Stimulated activated CD8-positive, alpha-beta memory T cell treated with anti-CD3 and anti-CD28 coated beads, Interleukin-12 subunit alpha, Interleukin-12 subunit beta, amount 100 ng/mL, for 1 hour (primary cell): Measurements from ENCODE around the gene MYO7A.

Experiments used
- DNase-seq: peaks from one replicate; pipeline ENCODE4 v3.0.0-alpha.2; 2020; ENCODE audit warnings: low read depth

MYO7A gene

DNA sequence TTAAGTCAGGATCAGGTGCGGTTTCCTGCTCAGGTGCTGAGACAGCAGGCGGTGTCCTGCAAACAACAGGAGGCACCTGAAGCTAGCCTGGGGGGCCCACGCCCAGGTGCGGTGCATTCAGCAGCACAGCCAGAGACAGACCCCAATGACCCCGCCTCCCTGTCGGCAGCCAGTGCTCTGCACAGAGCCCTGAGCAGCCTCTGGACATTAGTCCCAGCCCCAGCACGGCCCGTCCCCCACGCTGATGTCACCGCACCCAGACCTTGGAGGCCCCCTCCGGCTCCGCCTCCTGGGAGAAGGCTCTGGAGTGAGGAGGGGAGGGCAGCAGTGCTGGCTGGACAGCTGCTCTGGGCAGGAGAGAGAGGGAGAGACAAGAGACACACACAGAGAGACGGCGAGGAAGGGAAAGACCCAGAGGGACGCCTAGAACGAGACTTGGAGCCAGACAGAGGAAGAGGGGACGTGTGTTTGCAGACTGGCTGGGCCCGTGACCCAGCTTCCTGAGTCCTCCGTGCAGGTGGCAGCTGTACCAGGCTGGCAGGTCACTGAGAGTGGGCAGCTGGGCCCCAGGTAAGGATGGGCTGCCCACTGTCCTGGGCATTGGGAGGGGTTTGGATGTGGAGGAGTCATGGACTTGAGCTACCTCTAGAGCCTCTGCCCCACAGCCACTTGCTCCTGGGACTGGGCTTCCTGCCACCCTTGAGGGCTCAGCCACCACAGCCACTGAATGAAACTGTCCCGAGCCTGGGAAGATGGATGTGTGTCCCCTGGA lies at the start of gene MYO7A:
MYO7A (plus strand) TSS at position 327 of the 772 bp plus-strand sequence. CDS start 2,389 bp downstream, outside the sequence.
- DNase-seq = no peak

DNA sequence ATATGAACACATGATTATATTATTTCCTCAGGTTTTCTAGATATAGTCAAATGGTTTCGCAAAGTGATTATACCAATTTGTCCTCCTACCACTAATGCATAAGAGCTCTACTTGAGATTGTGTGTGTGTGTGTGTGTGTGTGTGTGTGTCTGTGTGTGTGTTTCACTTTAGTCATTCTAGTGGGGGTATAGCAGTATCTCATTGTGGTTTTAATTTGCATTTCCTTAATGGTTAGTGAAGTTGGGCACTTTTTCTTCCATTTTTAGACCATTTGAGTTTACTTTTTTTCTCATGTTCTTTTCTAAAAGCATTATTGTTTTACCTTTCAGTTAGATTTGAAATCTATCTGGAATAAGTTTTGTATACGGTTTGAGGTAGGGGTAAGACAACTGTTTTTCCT lies 48.4 kb upstream of the MYO7A start:
- DNase-seq = no peak

DNA sequence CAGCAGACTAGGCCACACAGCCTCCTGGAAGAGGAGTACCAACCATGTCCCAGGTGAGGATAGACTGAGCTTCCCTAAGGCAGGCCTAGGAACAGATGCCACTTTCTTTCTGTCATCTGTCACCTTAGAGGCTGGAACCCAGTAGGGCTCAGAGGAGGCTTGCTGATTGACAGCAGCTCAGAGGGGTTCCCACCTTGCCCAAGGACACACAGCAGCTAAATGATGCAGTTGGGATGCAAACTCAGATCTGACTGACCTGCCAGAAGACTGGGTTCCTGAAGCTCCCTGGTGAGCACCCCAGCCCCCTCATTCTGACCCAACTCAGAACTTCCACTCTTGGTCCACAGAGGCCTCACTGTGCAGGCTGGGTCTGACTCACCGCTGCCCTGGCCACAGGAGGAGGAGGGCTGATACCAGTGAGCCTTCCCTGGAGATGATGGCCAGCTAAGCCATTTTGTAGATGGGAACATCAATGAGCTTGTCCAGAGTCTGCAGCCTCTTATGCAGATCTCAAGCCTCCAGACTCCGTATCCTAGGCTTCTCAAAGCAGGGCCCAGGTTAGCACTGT lies 47.3 kb upstream of the MYO7A start:
- no peak for DNase-seq

DNA sequence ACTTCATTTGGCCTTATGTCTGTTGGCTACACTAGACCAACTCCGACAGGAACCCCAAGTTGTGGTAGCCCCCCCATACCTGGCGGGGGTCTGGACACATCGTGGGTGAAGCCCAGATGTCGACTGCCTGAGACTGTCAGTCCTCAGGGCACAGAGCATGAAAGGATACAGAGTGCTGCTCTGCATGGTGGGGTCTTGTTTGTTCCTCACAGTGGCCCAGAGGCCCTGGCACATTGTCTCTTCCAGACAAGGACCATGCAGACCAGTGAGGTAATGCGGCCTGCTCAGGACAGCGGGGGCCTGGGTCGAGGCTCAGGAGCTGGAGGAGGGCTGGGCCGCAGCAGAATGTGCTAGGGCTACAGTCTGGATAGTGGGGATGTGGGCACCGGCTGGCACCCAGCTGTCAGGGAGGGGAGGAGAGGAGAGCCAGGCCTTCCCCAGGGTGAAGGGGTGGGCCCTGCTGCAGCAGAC lies 46.6 kb upstream of the MYO7A start:
- no peak for DNase-seq

DNA sequence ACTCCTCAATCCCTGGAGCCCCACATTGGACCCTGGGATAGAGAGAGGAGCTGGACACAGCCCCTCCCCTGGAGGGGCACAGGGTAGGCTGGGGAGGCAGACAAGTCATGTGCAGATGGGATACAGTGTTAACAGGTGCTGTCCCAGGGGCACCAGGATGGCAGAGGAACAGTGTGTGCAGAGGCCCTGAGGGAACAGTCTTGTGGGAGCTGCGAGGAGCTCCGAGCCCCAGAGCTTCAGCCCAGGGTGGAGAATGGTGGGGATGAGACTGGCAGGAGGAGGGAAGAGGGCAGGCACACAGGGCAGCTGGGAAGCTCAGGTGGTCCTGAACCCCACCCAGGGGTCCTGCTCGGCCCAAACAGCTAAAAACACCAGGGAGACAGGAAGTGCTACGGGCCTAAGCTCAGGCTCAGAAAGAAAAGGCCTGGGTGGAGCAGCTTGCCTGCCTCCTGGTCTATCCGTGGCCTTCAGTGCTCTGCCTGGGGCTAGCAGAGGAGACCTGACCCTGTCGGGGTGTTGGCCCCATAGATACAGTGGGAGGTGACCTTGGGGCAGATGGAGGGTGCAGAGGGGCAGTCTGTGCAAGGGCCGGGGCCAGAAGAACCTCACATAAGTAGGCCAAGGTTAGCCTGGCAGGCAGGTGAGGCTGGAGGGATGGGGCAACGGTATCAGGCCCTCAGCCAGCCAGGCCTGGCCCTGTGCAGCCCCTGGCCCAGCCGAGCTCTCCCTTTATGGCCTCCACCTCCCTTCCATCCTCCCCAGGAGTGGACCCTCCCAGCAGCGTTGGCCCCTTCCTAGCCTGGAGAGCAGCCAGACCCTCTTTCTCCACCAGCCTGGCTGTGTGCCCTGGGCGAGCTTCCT lies 45.8 kb upstream of the MYO7A start:
- no peak for DNase-seq

DNA sequence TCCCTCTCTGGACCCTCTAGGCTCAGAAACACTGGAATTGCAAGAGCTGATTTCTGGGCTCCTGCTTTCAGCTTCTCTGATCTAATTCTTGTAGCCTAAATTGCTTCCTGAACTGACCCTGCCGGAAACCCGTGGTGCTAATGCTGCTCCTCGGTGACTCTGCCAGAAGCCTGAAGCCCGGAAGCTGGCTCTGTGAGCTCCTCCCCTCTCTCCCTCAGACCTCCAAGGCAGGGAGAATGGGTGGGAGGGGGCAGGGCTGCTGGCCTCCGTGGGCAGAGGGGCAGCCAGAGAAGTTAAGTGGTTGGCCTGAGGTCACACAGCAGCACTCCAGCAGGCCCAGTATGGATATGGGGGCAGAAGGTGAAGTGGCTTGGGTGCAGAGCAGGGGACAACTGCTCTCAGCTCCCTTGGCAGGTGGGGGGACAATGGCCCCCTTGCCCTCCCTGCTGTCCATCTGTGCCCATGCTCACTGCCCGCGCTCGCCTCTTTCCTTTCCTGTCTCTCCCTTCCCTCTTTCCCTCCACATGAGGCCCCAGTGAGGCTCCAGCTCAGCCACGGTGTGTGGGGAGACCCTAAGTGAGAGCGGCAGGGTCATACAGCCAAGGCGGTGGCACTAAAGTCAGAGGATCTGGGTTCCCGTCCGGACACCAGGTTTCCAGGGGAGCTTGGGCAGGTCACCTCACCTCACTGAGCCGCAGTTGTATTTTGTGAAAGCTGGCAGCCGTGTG lies 45.0 kb upstream of the MYO7A start:
- DNase-seq = no peak

DNA sequence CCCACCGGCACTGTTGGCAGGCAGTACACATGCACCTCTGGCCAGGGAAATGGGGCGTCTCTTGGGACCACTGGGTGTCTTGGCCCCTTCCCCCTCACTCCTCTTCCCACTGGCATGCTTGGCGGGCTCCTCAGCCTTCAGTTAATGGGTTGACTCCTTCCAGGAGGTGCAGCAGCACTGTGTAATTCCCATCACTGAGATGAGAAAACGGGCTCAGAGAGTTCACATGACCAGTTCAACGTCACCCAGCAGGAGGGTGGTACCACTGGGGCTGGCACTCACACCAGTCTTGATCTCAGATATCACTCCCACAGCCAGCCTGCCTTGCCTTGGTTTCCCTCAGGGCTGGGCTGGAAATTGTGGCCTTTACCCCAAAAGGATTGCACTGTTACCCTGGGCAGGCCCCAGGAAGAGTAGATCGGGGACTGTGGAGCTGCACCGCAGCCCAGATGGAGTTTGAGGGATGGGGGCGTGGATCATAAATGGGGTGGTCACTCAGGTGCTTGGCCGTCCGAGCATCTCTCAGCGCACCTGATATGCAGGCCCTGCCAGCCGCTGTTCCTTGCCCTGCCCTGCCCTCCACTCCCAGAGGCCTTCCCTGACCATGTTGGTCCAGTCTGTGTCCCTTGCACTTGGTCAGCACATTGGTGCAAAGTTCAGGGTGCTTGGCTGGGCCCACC lies 44.3 kb upstream of the MYO7A start:
- DNase-seq = no peak

DNA sequence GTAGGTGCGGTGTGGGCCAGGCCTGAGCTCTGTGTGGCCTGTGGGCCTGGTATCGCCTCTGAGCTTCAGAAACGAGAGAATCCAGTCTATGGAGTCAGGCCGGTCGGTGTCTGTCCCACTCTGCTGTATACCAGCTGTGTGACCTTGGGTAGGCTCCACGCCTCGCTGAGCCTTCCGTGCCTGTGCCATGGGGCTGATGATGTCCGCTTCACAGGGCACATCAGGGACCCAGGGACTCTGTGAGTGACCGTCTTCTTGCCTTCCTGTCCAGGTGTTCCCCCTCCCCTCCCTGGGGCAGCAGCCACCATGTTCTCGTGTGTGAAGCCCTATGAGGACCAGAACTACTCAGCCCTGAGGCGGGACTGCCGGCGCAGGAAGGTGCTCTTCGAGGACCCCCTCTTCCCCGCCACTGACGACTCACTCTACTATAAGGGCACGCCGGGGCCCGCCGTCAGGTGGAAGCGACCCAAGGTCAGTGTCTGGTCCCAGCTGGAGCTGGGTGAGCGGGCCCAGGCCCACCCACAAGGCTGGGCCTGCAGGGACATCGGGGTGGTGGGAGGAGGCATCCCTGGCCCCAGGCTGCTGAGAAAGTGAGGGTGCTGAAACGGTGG lies 43.4 kb upstream of the MYO7A start:
- no peak for DNase-seq

DNA sequence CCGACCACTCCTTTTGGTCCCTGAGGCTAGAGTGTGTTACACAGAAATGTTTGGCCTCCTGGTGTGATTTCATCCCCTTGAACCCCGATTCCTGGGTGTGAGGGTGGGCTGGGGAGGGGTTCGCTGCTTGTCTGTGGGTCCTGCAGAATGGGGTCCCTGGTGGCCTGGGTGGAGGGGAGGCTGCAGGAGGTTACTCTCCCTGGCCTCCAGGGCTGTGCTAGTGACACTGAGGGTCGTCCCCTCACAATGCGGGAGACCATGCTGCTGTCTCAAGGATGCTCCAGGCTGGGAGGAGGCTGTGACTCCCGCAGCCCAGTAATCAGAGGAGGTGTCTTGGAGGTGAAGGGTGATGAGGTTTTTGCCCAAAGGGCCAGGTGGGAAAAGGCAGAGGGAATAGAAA lies 42.4 kb upstream of the MYO7A start:
- no peak for DNase-seq

DNA sequence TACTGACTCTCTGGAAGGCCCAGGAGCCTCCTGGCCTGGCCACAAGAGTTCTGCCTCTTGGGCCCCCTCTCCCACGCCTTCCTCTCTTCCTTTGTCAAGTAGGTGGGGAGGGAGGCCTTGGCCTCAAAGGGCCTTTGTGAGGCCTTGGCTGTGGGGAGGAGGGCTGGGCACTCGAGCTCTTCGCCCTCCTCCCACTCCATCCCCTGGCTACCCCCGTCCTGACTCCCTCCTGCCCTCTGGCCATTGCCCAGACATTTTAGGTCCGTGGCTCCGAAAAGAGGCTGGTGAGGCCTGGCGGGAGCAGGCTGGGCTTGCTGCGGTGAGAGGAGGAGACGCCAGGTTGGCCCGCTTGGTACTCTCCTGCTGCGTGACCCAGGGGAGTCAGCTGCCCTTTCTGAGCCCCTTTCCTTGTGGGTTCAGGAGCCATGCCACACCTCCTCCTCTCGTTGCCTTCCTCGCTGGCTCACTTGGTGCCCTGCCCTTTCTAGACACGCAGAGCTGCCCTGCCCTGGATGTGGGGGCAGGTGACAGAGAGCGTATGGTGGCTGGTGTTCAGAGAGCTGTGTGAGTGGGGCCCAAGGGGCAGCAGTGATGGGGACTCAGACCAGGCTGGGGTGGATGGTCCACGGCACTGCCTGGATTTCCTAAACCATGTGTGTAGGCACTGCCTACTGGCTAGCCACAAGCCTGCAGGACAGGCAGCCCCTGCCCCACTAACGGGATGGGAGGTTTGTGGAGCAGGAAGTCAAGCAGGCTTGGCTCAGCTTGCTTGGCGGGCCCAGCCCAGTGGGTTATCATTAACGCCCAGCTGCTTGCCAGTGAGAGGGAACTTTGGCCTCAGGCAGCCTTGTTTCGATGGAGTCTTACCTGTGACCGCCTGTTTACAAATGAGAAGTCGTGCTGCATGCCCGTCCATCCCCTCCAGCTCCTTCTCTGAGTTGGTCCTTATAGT lies 41.2 kb upstream of the MYO7A start:
- no peak for DNase-seq

DNA sequence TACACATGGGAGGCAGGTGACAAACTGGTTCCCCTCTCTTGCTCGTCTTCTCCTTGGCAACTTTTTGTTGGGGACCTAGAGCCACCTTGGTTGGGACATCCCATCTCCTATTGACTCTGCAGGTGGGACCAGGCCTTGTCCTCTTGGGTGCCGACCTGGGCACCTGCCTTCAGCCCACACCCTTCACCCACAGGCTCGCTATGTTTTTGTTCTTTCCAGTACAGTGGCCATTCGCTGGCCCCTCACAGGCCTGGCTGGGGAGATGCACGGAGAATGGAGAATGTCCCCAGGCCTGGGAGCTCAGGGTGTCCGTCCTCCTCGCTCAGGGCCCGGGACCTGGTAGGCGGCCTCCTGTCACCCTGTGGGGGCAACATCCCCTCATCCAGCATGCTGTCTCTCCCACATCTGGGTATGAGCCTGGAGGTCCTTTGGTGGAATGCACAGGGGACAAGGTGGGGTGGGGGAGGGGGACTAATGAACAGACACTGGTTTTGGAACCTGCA lies 40.3 kb upstream of the MYO7A start:
- no peak for DNase-seq

DNA sequence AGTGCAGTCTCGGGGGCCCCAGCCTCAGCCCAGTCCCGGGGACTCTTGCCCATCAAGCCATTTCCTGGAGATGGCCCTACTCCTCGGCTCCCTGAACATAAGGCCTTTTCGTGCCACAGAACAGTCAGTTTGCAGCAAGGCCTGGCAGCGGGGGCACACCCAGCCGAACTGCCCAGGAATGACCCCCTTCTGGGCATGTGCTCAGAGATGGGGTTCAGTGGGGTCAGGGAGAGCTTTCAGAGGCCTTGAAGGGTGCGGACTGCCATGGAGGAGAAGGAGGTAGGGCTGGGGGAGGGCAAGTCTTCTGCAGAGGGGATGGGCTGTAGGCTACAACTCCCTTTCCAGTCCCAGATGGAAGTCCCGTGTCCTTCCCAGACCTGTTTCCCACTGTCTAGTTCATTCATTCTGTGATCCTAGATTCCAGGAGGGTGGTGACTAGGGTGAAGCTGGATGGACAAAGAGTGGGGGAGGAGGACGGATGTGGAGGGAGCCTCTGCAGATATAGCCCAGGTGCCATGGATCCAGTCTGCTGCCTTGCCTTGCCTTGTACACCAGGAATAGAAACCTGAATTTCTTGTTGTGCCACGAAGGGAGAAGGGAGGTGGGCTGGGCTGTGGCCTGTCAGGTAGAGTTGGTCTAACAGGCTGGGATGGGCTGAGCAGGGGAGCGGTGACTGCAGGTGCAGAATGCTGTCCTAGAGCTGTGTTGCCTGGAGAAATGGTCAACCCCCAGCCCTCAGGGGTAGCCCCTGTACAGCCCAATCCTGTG lies 39.6 kb upstream of the MYO7A start:
- DNase-seq = no peak

DNA sequence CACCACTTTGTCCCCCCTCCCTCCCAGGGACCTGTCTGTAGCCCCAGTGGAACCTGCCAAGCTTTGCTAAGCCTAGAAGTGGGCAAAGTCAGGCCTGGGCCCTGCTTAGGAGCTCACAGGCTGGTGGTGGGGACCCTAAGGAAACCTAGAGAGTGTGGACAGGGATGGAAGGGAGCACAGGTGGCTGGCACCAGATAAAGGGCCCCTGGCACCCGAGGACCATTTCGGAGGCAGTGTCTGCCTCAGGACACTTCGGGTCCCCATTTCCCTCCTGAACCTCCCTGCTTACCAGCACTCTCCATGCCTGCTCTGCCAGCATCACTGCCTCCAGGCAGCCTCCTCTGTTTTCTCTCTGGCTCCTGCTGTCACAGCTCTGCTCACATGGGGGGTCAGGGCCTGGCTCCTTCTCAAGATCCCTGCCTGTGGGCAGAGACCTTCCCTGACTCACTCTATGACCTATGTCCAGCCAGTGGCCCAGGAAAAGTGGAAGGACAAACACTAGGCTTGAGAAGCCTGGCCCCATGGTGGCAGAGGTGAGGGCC lies 39.0 kb upstream of the MYO7A start:
- no peak for DNase-seq

DNA sequence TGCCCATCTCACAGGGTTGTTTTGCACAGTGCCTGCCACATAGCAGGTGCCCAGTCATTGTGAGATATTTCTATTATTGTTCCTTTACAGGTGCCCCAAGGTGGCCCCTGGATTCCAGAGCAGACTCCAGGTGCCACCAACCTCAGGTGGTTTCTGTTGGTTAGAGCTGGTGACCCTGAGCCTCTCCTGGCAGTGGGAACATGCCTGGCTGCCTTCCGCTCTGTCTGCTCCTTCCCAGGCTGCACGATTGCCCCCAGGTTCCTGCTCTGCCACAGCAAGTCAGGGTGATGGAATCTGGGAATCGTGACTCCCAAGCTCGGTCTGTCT lies 38.0 kb upstream of the MYO7A start:
- no peak for DNase-seq

DNA sequence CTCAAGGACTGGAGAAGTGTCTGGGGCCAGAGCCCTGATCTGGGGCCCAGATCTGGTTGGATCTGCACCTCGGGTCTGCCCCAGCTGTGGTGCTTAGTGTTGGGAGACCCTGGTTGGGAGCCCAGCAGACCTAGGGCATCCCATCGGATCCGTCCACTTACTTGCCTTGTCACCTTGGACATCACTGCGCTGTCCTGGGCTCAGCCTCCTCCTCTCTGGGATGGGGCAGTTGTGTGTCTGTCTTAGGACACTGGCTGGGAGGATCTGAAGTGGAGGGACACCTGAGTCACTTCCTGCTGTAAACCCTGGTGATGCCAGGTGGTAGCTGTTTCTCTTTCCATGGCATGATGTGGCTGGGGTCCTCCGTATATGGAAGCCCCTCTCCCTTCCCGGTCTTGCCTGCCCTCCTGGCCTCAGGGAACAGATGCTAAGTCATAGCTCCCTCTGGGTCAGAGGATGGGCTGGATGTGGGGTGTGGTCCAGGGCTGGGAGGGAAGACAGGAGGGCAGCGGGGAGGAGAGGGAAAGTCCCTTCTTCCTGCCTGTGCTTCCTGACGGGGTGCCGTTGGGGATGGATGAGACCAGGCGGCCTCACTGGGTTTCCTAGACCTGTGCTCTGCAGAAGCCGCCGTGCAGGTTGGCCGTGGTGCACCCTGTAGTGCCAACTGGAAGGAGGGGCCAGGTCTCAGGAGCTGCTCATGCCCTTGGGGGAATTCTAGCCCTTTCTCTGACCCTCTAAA lies 37.5 kb upstream of the MYO7A start:
- no peak for DNase-seq

DNA sequence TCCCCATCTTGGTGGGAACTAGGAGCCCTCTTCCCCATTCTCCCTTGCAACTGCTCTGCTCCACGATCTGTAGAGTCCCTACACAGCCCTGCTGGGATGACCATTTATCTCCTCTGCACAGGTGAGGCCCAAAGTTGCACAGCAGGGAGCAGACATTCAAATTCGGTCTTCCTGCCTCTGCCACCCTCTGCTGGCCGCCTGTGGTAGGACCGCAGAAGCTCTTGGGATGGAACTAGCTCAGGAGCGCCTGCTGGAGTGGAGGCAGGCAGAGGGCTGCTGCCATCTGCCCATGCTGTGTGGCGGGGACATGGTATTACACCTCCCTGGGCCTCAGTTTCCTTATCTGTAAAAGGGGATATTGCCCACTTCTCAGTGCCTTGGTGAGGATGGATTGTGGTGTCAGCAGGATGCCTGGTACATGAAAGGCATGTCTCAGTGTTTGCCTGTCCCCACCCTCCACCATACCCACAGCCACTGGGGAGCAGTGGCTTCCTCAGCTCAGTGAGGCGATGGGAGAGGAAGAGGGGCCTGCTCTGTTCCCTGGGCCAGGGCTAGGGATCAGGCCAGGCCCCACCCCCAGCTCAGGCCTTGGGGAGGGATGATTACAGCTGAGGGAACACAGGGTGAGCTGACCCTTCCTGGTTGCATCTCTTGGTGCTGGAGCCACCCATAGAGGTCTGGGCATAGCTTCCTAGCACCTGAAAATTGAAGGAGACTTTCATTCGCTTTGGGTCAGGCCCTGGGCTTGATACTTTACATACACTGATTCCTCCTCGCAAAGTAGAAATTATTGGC lies 36.7 kb upstream of the MYO7A start:
- DNase-seq = peak; percentile 61

DNA sequence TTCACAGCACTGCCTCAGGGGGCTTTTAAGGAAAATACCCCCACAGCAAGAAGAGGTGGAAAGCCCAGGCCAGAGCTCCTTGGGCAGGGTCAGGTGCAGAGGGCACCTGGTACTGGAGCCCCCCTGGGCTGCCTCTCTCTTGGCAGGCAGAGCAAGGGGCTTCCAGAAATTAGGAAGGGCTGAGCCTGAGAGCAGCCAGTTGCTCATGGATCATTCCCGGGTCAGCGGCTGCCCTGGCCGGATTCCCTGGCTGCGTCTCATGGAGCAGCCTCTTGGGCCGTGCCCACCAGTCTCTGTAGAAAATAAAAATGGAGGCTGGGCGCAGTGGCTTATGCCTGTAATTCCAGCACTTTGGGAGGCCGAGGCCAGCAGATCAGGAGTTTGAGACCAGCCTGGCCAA lies 35.7 kb upstream of the MYO7A start:
- DNase-seq = no peak
